SH-SY5Y (cell line): Measurements from ENCODE around the gene THAP7.

Source experiments
- GATA2 ChIP-seq: IDR thresholded peaks from 2 replicates; pipeline ENCODE4 v1.6.1; 2011; ENCODE audit warnings: mild to moderate bottlenecking, low read depth, low read length
- GATA3 ChIP-seq: IDR thresholded peaks from 2 replicates; pipeline ENCODE4 v1.6.1; 2011; ENCODE audit warnings: low read depth, mild to moderate bottlenecking, low read length, moderate library complexity

GRCh38 chr22:20959578-20960461 lies 42.1 kb downstream of the THAP7 start:
- no peak for TF ChIP-seq GATA2
- no peak for TF ChIP-seq GATA3
